Measurements from ENCODE around the gene ABCB9.

The ABCB9 gene

DNA sequence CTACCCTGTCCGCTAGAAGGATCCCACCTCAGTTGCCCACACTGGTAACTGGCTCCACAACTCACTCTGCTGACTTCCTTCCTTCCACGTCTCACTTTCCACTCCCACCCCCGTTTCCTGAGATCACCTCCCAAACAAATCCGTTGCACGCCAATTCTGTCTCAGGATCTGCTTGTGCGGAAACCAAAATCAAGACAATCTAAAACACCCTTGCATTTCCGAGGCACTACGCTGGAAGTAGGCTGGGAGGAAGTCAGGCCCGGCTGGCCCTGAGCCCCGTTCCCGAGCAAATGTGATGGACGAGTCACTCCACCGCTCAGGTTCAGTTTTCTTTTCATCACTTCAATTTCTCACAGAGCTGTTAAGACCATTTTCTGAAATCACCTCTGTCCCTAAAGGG, 23.1 kb downstream of the ABCB9 start:
- no peak for ATAC-seq
- TF ChIP-seq ARNTL (CRISPR knock-in tag; IDR thresholded peaks at IDR 0.05; ENCODE audit: borderline replicate concordance, low read depth): no peak

DNA sequence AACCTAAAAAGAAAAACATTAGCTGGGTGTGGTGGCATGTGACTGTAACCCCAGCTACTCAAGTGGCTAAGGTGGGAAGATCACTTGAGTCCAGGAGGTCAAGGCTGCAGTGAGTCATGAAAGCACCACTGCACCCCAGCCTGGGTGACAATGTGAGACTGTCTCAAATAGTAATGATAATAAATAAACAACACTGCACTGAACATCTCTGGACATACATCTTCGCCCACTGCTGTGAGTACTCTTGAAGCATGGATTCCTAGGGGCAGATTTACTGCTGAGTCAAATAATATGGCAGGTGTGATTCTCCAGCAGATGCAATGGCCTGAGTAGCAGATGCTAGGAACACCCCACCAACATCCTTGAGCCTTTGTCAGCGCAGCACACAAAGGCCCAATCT, 23.6 kb downstream of the ABCB9 start:
- no peak for ATAC-seq
- TF ChIP-seq TOX (CRISPR knock-in tag; IDR thresholded peaks at IDR 0.05; ENCODE audit: borderline replicate concordance) (no peak), PPARA (CRISPR knock-in tag; IDR thresholded peaks at IDR 0.05; ENCODE audit: borderline replicate concordance) (no peak), ZC3H10 (CRISPR knock-in tag; IDR thresholded peaks at IDR 0.05) (no peak), BACH2 (CRISPR knock-in tag; IDR thresholded peaks at IDR 0.05; ENCODE audit: borderline replicate concordance) (no peak), ZFP3 (CRISPR knock-in tag; IDR thresholded peaks at IDR 0.05) (no peak), ZNF565 (CRISPR knock-in tag; conservative IDR thresholded peaks at IDR 0.05; ENCODE audit: low read depth) (no peak), PATZ1 (CRISPR knock-in tag; IDR thresholded peaks at IDR 0.05; ENCODE audit: borderline replicate concordance) (no peak), RARB (CRISPR knock-in tag; IDR thresholded peaks at IDR 0.05) (no peak), ESRRG (CRISPR knock-in tag; IDR thresholded peaks at IDR 0.05) (no peak)
- TF ChIP-seq, protein P1, sequence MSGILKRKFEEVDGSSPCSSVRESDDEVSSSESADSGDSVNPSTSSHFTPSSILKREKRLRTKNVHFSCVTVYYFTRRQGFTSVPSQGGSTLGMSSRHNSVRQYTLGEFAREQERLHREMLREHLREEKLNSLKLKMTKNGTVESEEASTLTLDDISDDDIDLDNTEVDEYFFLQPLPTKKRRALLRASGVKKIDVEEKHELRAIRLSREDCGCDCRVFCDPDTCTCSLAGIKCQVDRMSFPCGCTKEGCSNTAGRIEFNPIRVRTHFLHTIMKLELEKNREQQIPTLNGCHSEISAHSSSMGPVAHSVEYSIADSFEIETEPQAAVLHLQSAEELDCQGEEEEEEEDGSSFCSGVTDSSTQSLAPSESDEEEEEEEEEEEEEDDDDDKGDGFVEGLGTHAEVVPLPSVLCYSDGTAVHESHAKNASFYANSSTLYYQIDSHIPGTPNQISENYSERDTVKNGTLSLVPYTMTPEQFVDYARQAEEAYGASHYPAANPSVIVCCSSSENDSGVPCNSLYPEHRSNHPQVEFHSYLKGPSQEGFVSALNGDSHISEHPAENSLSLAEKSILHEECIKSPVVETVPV (CRISPR knock-in tag; IDR thresholded peaks at IDR 0.05): no peak
- TF ChIP-seq, protein P2, sequence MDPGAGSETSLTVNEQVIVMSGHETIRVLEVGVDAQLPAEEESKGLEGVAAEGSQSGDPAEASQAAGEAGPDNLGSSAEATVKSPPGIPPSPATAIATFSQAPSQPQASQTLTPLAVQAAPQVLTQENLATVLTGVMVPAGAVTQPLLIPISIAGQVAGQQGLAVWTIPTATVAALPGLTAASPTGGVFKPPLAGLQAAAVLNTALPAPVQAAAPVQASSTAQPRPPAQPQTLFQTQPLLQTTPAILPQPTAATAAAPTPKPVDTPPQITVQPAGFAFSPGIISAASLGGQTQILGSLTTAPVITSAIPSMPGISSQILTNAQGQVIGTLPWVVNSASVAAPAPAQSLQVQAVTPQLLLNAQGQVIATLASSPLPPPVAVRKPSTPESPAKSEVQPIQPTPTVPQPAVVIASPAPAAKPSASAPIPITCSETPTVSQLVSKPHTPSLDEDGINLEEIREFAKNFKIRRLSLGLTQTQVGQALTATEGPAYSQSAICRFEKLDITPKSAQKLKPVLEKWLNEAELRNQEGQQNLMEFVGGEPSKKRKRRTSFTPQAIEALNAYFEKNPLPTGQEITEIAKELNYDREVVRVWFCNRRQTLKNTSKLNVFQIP (CRISPR knock-in tag; IDR thresholded peaks at IDR 0.05; ENCODE audit: borderline replicate concordance, low read depth): no peak

DNA sequence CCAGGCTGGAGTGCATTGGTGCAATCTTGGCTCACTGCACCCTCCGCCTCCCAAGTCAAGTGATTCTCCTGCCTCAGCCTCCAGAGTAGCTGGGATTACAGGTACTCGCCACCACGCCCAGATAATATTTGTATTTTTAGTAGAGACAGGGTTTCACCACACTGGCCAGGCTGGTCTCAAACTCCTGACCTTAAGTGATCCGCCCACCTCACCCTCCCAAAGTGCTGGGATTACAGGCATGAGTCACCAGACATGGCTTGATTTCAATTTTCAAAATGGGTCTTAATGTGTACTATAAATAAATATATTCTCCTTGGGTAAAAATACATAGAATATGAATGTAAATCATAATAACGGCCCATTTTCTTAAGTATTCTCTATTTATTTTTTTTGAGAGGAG, 24.9 kb downstream of the ABCB9 start:
- peak; percentile 38; the same call in 2 of the 3 replicates for ATAC-seq

DNA sequence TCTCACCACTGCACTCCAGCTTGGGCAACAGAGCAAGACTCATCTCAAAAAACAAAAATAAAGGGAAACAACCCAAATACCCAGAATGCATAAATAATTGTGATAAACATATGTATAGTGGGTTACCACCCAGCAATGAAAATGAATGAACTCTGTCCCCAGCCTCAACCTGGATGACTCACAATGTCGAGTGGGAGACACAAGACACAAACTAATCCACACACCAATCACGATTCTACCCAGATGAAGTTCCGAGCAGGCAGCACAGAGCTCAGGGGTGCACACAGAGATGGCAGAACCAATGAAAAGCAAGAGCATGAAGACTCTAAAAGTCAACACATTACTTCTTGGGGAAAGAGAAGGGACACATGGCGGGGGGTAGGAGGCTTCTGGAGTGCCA, 27.1 kb downstream of the ABCB9 start:
- TF ChIP-seq PPARA (CRISPR knock-in tag; IDR thresholded peaks at IDR 0.05; ENCODE audit: borderline replicate concordance) (no peak), PATZ1 (CRISPR knock-in tag; IDR thresholded peaks at IDR 0.05; ENCODE audit: borderline replicate concordance) (no peak), SNAI2 (CRISPR knock-in tag; IDR thresholded peaks at IDR 0.05) (no peak), CSDC2 (CRISPR knock-in tag; IDR thresholded peaks at IDR 0.05) (no peak), GLIS3 (CRISPR knock-in tag; IDR thresholded peaks at IDR 0.05) (no peak), ZC3H10 (CRISPR knock-in tag; IDR thresholded peaks at IDR 0.05) (no peak), ISL1 (CRISPR knock-in tag; IDR thresholded peaks at IDR 0.05) (no peak), ZNF565 (CRISPR knock-in tag; conservative IDR thresholded peaks at IDR 0.05; ENCODE audit: low read depth) (no peak), ESRRG (CRISPR knock-in tag; IDR thresholded peaks at IDR 0.05) (no peak), ZNF70 (CRISPR knock-in tag; IDR thresholded peaks at IDR 0.05) (no peak), ARNTL (CRISPR knock-in tag; IDR thresholded peaks at IDR 0.05; ENCODE audit: borderline replicate concordance, low read depth) (no peak), RARB (CRISPR knock-in tag; IDR thresholded peaks at IDR 0.05) (no peak), TCF4 (CRISPR knock-in tag; IDR thresholded peaks at IDR 0.05; ENCODE audit: borderline replicate concordance) (no peak), ZFP30 (CRISPR knock-in tag; IDR thresholded peaks at IDR 0.05) (no peak)
- TF ChIP-seq, protein P3, sequence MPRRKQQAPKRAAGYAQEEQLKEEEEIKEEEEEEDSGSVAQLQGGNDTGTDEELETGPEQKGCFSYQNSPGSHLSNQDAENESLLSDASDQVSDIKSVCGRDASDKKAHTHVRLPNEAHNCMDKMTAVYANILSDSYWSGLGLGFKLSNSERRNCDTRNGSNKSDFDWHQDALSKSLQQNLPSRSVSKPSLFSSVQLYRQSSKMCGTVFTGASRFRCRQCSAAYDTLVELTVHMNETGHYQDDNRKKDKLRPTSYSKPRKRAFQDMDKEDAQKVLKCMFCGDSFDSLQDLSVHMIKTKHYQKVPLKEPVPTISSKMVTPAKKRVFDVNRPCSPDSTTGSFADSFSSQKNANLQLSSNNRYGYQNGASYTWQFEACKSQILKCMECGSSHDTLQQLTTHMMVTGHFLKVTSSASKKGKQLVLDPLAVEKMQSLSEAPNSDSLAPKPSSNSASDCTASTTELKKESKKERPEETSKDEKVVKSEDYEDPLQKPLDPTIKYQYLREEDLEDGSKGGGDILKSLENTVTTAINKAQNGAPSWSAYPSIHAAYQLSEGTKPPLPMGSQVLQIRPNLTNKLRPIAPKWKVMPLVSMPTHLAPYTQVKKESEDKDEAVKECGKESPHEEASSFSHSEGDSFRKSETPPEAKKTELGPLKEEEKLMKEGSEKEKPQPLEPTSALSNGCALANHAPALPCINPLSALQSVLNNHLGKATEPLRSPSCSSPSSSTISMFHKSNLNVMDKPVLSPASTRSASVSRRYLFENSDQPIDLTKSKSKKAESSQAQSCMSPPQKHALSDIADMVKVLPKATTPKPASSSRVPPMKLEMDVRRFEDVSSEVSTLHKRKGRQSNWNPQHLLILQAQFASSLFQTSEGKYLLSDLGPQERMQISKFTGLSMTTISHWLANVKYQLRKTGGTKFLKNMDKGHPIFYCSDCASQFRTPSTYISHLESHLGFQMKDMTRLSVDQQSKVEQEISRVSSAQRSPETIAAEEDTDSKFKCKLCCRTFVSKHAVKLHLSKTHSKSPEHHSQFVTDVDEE (CRISPR knock-in tag; IDR thresholded peaks at IDR 0.05): no peak
- TF ChIP-seq, protein P1 (CRISPR knock-in tag; IDR thresholded peaks at IDR 0.05): no peak
- no peak for ATAC-seq

Data from SK-N-SH treated with all-trans-retinoic acid at 6 μM for 48 hours (cell line).